Measurements from ENCODE around the gene COMMD3. TPM values are rescaled to one million over a fixed set of nuclear protein-coding genes. Genes with fewer than 3 reads are reported as not detected.
A peak's percentile ranks its signal among the peaks of the same experiment; 100 is the strongest.

COMMD3 gene
- total and polyA plus RNA-seq, 9 of the 15 experiments (the other 6 are each of a cell fraction or from before 2014, with no cell fraction given): 50.7 to 217 (median 80.1) TPM

DNA sequence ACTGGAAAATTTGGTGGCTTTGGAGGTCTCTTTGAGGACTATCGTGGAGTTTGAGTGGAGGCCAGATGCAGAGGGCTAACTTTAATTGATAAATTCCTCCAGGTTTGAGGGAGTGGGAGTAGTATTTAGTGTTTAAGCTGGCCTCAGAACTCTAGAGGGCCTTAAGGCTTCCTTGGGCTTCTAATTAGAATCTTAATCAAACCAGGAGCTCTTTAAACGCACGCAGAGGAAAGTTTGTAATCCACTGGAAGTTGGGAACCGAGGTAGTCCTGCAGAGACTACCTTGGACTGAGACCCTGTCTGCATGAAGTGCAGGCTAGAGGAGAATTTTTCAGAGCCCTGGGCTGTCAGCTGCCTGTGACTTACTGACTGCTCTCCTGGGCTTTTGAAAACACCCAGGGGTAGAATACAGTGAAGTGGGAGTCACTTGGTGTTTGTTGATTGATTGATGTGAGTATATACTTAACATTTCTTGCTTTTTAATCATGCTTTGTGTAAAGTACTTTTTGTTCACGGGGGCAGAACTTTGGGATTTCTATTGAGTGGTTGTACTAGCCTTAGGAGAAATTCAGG is 35.0 kb downstream of the COMMD3 start:
- peak overlapping the region; percentile 83 for H2AFZ ChIP-seq (ENCODE audit: low read depth, low read length)
- BruUV-seq (replicated peaks): no TSS peak
- POLR2A ChIA-PET: interaction anchor here (0.7 to 1.1 kb wide), 3 partner anchors 11 to 163 kb away, joined by 3 read pairs; no protein-coding TSS in a partner anchor
- H3K9me3 ChIP-seq (replicated peaks; ENCODE audit: control insufficient read depth, insufficient read depth, low read depth, low read length): no peaks in the 10 kb centered on the region
- H3K4me2 ChIP-seq (ENCODE audit: insufficient read depth, low read length): no peak overlapping the region
- no peaks in the 10 kb centered on the region for H3K9me1 ChIP-seq (ENCODE audit: control insufficient read depth, insufficient read depth, low read length)
- WGBS (ENCODE audit: insufficient coverage, low coverage, missing lambda C conversion rate): 65% methylated on average over 5 of the region's 5 CpGs
- H3K27ac ChIP-seq (ENCODE audit: extremely low read depth, low read depth, low read length): no peak overlapping the region
- no peaks in the 10 kb centered on the region for H3K79me2 ChIP-seq (ENCODE audit: control insufficient read depth, insufficient read depth, low read length)
- no peak overlapping the region for H3K4me3 ChIP-seq
- FAIRE-seq: no peak
- peak; percentile 72 for ATAC-seq
- intact Hi-C loops (cut with micrococcal nuclease): no loop called here
- in situ Hi-C loops (cut with MboI): no loop called here
- H3K9ac ChIP-seq (ENCODE audit: insufficient read depth in 1 of 2, low read depth in 2 of 2, low read length in 2 of 2): no peak overlapping the region
- no peaks in the 10 kb centered on the region for H4K20me1 ChIP-seq (replicated peaks; ENCODE audit: control insufficient read depth, insufficient read depth, low read length)
- CTCF ChIA-PET (ENCODE audit: low intra/inter-chr PET ratio): interaction anchor here (0.7 kb wide), 1 partner anchor 849 kb away, joined by 3 read pairs; no protein-coding TSS in a partner anchor
- DNase-seq (ENCODE audit: extremely low read depth in 1 of 4, low spot score in 3 of 4): no peak
- no peaks in the 10 kb centered on the region for H3K27me3 ChIP-seq (ENCODE audit: control insufficient read depth in 2 of 2, insufficient read depth in 2 of 2, low read length in 2 of 2)
- no peaks in the 10 kb centered on the region for H3K36me3 ChIP-seq (ENCODE audit: control insufficient read depth, insufficient read depth, low read length)
- 0 out of 5 replicates have a peak, but pooled peaks cover 0 to under 1% of the 10 kb centered on the region in 2 experiments for H3K4me1 ChIP-seq (replicated peaks in 1 of 2; ENCODE audit: control insufficient read depth in 2 of 2, insufficient read depth in 2 of 2, low read length in 2 of 2)
- TF ChIP-seq, protein P1, sequence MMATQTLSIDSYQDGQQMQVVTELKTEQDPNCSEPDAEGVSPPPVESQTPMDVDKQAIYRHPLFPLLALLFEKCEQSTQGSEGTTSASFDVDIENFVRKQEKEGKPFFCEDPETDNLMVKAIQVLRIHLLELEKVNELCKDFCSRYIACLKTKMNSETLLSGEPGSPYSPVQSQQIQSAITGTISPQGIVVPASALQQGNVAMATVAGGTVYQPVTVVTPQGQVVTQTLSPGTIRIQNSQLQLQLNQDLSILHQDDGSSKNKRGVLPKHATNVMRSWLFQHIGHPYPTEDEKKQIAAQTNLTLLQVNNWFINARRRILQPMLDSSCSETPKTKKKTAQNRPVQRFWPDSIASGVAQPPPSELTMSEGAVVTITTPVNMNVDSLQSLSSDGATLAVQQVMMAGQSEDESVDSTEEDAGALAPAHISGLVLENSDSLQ (IDR thresholded peaks at IDR 0.05): 0 out of 2 replicates have a peak, but pooled peaks have one; percentile 8
- no peak for TF ChIP-seq MAZ (CRISPR knock-in tag; conservative IDR thresholded peaks at IDR 0.05 in 1 of 2, IDR thresholded peaks at IDR 0.05 in 1 of 2)
- TF ChIP-seq, protein P2, sequence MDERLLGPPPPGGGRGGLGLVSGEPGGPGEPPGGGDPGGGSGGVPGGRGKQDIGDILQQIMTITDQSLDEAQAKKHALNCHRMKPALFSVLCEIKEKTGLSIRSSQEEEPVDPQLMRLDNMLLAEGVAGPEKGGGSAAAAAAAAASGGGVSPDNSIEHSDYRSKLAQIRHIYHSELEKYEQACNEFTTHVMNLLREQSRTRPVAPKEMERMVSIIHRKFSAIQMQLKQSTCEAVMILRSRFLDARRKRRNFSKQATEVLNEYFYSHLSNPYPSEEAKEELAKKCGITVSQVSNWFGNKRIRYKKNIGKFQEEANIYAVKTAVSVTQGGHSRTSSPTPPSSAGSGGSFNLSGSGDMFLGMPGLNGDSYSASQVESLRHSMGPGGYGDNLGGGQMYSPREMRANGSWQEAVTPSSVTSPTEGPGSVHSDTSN (CRISPR knock-in tag; IDR thresholded peaks at IDR 0.05; ENCODE audit: low read depth): no peak
- TF ChIP-seq, protein P2 (tag; conservative IDR thresholded peaks at IDR 0.05; ENCODE audit: low read depth): peak; percentile 32; the same call in 1 of the 2 replicates

All from K562 (cell line).